ENCODE measurements around the gene HNRNPH3.

DNA sequence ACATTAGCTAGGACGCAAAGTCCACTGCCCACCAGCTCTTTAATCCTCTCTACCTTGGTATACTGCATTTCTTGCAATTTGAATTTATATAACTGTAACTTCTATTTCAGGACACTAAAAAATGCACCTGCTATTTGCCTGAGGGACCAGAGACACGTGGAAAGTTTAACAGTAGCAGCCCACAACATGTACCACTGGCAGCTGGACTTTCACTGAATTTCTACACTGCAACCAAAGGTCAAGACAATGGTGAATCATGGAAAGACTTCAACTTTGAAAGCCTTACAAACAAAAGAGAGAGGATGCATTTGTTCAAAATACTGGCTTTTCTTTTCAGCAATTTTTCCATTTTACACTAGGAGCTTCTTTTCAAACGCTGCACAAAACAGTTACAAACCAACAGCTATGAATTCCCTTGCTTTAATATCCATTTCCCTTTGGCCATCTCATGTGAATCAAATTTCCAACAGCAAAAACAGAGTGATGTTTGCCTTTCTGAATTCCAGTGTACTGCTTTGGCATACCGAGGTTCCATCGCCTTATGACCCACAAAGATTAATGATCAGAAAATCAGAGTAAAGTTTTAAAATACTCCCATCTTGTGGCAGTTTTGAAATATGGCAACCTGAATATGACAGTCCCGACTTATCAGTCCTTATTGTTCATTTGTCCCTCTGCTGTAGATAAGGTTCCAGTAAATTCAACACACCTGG is 29.9 kb upstream of the HNRNPH3 start:
- TF ChIP-seq CTCF (IDR thresholded peaks at IDR 0.05) = peak; percentile 40 to 64 (median 56)
- no peak for TF ChIP-seq POLR2A (IDR thresholded peaks at IDR 0.05)

Measured in testis (tissue), 2 donors.